ENCODE measurements around the gene ATRAID.

GRCh38 chr2:27219091-27219490, 7.2 kb downstream of the ATRAID start:
- TF ChIP-seq BHLHE40 (IDR thresholded peaks at IDR 0.05; ENCODE audit: borderline replicate concordance) (no peak), NFRKB (IDR thresholded peaks at IDR 0.05) (no peak), FOXM1 (IDR thresholded peaks at IDR 0.05; ENCODE audit: borderline replicate concordance) (no peak), FOXA1 (IDR thresholded peaks at IDR 0.05) (no peak), SUZ12 (IDR thresholded peaks at IDR 0.05) (no peak), SP1 (IDR thresholded peaks at IDR 0.05) (no peak), TARDBP (IDR thresholded peaks at IDR 0.05) (no peak), ELF4 (IDR thresholded peaks at IDR 0.05) (no peak), L3MBTL2 (conservative IDR thresholded peaks at IDR 0.05) (no peak), ARNT (IDR thresholded peaks at IDR 0.05) (no peak)
- TF ChIP-seq, protein P1, sequence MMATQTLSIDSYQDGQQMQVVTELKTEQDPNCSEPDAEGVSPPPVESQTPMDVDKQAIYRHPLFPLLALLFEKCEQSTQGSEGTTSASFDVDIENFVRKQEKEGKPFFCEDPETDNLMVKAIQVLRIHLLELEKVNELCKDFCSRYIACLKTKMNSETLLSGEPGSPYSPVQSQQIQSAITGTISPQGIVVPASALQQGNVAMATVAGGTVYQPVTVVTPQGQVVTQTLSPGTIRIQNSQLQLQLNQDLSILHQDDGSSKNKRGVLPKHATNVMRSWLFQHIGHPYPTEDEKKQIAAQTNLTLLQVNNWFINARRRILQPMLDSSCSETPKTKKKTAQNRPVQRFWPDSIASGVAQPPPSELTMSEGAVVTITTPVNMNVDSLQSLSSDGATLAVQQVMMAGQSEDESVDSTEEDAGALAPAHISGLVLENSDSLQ (IDR thresholded peaks at IDR 0.05): no peak

Measured in HEK293T (cell line).